GM12865 (cell line): ENCODE measurements around the gene SUN1.

ENCODE experiments used
- DNase-seq: peaks from one replicate; pipeline ENCODE4 v3.0.0; 2010; ENCODE audit warnings: low read depth
- H3K4me3 ChIP-seq: 2 replicates; pipeline ENCODE4 v1.5.1; 2011; ENCODE audit warnings: mild to moderate bottlenecking, low read depth, low read length, control low read depth
- TF ChIP-seq, protein P1 (sequence below): IDR thresholded peaks from 2 replicates; pipeline ENCODE4 v1.5.1; 2011; ENCODE audit warnings: low read length, control low read depth, low read depth, inconsistent platforms; ENCODE audit not compliant: insufficient read depth; ENCODE audit errors: missing control alignments

The SUN1 gene

DNA sequence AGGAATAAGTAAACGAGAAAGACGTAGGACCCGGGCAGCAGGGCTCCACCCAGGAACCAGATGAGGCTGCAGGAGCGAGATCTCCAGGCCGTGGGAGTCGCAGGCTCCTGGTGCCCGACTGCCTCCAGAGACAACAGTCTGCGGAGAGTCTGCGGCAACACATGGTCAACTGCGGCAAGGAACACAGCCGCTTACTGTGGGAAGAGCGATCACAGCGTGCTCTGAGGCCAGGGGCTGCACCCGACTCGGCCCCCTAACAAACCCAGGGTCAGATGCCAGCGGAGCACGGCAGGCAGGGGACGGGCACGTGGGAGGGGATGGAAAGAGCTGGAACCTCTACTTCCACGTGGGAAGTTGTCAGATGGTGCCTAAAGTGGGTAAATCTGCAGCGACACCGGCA lies 70.7 kb downstream of the SUN1 start:
- H3K4me3 ChIP-seq, result no peak overlapping the region
- DNase-seq, result no peak
- TF ChIP-seq, protein P1, sequence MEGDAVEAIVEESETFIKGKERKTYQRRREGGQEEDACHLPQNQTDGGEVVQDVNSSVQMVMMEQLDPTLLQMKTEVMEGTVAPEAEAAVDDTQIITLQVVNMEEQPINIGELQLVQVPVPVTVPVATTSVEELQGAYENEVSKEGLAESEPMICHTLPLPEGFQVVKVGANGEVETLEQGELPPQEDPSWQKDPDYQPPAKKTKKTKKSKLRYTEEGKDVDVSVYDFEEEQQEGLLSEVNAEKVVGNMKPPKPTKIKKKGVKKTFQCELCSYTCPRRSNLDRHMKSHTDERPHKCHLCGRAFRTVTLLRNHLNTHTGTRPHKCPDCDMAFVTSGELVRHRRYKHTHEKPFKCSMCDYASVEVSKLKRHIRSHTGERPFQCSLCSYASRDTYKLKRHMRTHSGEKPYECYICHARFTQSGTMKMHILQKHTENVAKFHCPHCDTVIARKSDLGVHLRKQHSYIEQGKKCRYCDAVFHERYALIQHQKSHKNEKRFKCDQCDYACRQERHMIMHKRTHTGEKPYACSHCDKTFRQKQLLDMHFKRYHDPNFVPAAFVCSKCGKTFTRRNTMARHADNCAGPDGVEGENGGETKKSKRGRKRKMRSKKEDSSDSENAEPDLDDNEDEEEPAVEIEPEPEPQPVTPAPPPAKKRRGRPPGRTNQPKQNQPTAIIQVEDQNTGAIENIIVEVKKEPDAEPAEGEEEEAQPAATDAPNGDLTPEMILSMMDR, result no peak

DNA sequence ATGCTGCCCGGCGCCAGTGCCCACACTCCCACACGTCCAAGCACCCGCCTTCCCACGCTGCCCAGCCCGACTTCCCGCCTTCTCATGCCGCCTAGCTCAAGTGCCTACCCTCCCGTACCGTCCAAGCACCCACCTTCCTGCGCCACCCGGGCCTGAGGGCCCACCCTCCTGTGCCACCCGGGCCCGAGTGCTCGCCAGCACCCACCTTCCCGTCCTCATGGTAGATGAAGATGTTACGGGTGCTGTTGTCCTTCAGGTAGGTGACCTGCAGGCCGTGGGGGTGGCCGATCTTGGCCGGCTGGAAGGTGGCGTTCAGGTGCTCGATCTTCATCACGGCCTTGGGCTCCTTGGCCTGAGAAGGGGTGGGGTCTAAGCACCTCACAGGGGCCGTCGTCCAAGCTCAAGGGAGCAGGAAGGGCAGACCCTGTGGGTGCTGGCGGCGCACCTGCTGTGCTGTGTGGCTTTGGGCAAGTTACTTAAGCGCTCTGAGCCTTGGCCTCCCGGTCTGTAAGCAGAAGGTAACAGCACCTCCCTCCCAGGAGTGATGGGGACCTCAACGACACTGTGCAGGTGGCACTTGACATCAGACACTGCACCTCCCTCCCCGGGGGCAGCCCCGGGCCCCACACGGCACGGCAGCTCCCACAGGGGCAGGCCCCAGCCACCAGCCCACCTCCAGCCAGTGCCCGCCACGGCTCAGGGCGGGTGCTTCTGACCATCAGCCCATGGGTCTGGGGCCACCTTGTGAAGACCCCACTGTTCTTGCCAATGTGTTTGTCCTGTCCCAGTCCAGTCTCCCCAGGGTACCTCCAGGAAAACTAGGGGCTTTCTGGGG lies 71.9 kb downstream of the SUN1 start:
- TF ChIP-seq, protein P1, result no peak
- no peak for DNase-seq
- no peak overlapping the region for H3K4me3 ChIP-seq

DNA sequence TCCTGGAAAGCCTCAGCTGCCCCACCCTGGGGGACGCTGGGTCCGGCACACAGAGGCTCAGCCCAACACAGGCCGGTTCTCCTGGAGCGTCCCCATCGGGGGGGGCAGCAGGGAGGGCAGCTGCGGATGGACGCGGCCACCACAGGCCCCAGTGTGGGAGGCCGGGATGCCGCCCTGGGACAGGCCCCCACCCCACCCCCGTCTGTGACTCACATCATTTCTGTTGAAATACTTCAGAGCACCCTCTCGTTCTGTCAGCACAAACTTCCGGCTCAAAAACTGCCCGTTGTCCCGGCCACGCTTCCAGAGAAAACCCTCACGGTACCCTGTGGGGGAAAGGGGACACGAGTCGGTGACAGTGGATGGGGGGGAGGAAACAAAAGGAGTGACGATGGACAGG lies 72.6 kb downstream of the SUN1 start:
- H3K4me3 ChIP-seq, result no peak overlapping the region
- TF ChIP-seq, protein P1, result no peak
- no peak for DNase-seq

DNA sequence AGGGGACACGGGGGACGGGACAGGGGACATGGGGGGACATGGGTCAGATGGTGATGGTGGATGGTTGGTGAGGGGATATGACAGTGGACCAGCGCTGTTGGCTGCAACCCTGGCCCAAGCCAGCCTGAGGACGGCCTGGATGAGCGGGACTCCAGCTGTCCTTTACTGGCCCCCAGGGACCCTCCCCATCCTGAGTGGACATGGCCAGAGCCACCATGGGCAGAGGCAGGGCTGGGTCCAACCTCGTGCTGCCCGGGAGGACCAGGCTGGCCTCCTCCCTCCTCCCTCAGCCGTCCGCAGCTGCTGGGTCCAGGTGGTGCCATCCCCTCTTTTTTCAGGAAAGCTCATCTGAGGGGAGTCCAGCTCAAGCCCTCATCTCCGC lies 74.5 kb downstream of the SUN1 start:
- TF ChIP-seq, protein P1, result no peak
- no peak for DNase-seq
- no peak overlapping the region for H3K4me3 ChIP-seq

DNA sequence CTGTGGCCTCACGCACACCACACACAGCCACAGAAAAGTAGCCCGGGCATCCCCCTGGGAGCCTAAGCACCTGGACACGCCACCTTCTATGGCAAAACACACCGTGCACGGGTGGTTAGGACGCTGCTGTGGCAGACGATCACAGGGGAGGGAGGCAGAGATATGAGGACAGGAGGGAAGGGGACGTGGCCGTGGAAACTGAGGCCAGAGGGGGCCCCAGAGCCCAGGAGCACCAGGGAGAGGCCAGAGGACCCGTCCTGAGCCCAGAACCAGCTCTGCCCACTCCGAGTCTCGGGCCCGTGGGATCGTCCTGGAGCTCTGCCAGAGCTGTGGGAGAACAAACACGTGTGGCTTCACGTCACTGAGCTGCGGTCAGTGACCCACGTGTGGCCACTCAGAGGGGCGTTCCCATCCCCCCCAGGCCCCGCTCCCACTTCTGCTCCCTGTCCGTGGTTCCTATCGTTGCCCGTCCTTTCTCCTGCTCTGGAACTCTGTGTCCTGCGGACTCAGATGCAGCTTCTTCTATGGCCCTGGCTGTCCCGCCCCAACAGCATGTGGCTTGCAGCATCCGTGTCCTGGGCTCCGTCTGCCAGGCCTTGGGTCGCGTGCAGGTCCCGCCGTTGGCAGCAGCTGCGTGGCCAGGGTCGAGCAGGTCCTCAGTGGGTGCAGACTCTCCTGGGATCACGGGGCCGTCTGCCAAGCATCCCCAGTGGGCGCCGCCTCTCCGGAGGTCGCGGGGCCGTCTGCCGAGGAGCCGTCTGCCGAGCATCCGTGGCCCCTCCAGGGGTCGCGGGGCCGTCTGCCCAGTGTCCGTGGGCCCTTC lies 75.1 kb downstream of the SUN1 start:
- H3K4me3 ChIP-seq, result no peak overlapping the region
- no peak for DNase-seq
- TF ChIP-seq, protein P1, result no peak

DNA sequence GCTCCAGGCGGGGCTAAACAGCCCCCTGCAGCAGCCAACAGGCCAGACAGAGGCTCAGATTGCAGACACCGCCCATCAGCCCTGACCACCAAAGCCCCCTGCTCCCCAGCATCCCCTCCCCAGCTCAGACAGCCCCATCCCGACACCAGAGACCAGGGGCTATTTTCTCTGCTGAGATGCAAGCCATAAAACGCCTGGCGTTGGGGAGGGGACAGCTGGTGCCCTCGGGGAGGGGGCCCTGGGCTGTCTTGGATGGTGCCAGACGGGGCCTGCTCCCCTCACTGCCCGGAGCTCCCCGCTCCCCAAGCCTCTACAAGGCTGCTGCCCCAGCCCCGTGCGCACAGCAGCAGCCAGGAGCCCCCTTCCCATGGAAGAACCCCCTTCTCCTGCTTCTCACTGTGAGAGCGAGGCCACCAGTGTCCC lies 75.9 kb downstream of the SUN1 start:
- no peak for DNase-seq
- TF ChIP-seq, protein P1, result no peak
- no peak overlapping the region for H3K4me3 ChIP-seq
